CD1c-positive myeloid dendritic cell (primary cell): ENCODE results near the gene THAP7.
"Not testable (repeated sequence)": the region's sequence is repeated elsewhere in the genome, so short reads cannot be mapped to it uniquely, and the experiment has no call there.

Source experiments
- DNase-seq: peaks from one replicate; pipeline ENCODE4 v3.0.0-alpha.2; 2016; ENCODE audit errors: extremely low spot score

Gene THAP7, protein sequence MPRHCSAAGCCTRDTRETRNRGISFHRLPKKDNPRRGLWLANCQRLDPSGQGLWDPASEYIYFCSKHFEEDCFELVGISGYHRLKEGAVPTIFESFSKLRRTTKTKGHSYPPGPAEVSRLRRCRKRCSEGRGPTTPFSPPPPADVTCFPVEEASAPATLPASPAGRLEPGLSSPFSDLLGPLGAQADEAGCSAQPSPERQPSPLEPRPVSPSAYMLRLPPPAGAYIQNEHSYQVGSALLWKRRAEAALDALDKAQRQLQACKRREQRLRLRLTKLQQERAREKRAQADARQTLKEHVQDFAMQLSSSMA

DNA sequence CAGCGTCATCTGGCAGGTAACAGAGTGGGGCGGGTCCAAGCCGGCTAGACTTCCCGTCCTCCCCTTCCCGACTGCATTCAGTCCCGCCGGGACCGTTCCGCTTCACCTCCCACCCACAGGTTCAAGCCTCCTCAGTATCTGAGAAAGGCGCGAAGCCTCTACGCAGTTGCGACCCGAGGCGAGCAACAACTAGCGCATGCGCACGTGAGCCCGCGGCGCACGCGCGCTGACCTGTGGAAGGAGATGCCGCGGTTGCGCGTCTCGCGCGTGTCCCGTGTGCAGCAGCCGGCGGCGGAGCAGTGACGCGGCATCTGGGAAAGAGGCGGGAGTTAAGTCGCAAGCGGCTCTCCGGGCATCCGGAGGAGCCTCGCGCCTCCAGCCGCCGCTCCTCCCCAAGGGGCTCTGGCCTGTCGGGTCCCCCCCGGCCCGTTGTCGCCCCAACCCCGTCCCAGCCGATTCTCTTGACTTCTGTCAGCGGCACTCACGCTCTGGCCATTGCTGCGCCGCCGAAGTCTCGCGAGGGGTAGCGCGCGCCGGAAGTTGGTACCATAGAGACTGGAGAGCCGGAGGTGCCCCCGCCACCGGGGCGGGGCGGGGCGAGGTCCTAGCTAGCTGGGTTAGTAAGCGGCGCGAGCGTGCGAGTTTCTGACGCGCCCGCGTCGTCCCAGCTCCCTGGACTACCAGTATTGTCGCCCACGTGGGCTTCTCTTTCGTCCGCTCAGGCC, at the start of gene THAP7:
THAP7 (minus strand) TSS at position 518 of the 725 bp plus-strand sequence; CDS start at position 311, 207 bp downstream.
- DNase-seq = peak; percentile 99

DNA sequence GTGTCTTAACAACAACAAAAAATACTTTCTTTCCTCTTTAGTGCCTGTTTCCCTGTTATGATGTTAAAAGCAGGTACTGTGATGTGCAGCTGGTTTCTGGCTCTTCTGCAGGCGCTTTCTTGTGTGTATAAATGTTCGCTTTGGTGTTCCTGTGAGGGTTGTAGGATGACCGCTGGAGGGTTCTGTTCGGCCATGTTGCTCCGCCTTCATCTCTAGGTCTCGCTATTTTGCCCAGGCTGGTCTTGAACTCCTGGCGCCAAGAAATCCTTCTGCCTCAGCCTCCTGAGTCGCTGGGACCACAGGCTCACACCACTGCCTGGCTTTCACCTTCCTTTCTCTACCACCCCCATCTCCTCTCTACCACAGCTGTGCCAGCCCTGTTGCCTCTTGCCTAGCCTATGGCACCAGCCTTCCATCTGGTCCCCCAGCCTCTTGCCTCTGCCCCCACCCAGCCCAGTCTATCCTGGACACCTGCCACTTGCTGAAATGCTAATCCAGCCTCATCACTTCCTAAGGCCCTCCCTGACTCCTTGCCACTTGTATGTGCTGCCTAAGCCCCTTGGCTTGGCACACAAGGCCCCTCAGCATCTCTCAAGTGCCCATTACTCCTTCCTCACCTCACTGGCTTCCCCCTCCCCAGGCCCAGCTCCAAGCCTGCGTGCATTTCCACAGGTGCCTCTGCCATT, 49.4 kb upstream of the THAP7 start:
- DNase-seq = no peak

DNA sequence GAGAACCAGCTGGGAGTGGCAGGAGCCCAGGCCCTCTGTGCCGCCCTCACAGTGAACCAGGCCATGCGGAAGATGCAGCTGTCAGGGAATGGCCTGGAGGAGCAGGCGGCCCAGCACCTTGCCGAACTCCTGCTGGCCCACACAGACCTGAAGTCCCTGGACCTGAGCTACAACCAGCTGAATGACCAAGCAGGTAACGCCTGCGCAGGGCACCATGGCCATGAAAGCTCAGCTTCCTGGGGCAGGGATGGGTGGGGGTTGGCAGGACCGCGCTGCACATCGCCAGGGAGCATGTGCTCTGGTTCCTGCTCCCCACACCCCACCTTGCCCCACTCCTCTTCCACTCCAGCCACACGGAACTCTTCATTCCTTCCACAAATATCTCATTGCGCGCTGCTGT, 47.0 kb upstream of the THAP7 start:
- not testable (repeated sequence) for DNase-seq

DNA sequence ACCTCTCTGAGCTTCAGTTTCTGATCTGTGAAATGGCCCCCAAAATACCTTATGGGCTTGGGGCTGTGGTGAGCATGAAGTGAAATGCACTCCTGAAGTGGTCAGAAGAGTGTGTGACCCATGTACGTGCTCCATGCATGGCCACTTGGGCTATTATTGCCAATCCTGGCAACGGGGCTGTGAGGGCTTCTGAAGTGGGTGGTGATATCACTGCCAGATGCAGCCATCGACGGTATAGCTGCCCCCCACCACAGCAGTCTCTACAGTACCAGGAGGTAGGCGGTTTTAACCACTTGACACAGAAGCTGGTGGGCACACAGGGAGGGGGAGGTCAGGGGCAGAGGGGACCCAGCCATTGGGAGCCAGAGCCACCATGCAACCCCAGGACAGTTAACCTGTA, 46.5 kb upstream of the THAP7 start:
- not testable (repeated sequence) for DNase-seq

DNA sequence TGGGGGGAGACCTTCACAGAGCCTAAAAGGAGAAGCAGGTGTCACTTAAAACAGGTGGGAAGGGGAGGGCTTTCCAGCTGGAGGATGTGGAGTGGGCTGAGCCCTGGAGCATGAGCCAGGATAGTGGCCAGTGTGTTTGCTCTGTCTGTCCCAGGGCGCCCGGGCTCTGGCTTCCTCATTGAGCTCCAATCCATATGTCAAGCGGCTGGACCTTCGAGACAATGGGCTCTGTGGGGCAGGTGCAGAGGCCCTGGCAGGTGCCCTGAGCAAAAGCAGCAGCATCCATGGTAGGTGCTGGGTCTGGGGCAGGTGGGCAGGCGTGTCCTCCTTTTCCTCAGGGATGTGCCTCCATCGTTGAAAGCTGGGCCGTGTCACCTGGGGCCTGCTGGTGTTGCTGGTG, 45.8 kb upstream of the THAP7 start:
- DNase-seq = no peak

DNA sequence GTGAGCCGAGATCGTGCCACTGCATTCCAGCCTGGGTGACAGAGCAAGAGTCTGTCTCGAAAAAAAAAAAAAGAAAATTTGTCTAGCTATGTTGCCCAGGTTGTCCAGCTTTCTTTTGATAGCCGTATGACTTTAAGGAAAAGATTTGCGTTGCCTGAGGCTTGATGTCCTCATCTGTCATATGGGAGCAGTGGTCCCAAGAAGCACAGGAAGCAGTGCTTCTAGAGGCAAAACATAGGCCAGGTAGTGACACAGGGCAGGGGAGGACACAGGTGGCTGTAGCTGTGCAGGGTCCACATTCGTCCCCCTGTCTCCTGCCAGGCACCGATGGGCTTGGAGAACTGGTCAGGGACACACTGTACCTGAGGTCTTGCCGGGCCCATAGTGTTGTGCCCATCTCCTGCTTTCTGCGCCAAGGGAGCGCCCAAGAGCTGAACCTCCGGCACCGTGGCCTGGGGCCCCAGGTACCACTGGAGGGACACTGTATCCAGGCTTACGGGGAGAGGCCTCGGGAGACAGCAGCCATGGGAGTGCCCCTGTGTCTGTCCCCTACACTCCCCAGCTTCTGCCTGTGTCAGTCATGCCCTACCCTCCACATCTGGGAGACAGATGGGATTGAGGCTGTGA, 45.2 kb upstream of the THAP7 start:
- no peak for DNase-seq

DNA sequence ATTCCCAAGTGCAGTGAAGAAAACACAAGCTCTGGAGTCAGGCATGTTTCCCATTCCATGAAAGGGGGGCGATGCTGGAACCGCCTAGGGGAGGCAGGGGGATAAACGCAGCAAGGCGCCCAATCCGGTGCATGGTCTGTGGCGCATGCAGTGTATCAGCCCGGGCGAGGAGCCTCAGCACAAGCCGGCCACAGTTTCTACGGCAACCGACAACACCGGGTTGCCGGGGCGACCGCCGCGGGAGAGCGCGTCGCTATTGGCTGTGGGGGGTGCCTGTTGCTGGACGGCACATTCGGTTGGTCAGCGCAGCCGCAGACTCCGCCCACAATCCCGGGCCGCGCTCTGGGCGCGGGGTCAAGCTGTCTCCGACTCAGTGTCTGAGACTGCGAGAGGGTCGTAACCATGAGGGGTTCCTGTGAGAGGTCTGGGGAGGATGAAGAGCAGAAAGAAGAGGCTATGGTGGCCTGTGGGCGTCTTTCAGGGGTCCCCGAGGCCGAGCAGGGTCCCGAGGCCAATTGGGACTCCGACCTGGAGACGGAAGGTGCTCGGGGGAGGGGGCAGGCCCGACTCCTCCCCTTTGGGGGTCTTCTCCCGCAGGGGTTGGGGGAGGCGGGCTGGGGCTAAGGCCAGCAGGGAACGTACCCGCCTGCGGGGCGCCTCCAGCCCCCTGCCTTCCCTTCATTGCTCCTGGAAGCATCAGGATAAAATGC, 43.8 kb upstream of the THAP7 start, which contains the start of gene LRRC74B:
LRRC74B (plus strand) TSS at position 362 of the 710 bp plus-strand sequence; CDS start at position 403, 41 bp downstream.
- DNase-seq = peak; percentile 89

DNA sequence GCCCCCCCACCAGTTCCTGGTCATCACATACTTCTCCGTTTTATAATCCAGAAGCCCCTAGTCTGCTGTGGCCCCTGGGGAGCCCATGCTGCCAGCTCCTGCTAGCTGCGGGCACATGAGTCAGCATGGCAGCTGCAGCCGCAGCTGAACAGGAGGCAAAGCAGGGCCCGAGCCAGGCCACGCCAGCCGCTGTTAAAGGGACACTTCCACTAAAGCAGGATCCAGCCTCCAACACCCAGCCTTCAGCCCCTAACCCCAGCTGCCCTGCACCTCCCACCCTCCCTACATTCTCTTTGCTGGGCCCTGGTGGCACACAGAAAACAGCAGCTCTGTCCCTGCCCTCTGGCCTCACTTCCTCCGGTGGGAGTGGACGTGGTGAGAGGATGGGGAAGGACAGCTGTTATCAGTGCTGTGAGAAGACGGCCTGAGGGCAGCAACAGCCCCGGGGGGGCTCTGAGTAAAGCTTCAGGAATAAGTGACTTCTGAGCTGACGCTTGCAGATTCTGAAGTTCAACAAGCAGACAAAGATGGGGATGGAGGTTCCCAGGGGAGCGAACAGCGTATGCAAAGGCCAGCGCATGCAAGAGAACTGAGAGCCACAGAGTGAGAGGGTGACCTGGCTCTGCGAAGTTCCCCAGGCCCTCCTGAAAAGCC, 43.1 kb upstream of the THAP7 start:
- DNase-seq = peak; percentile 57

DNA sequence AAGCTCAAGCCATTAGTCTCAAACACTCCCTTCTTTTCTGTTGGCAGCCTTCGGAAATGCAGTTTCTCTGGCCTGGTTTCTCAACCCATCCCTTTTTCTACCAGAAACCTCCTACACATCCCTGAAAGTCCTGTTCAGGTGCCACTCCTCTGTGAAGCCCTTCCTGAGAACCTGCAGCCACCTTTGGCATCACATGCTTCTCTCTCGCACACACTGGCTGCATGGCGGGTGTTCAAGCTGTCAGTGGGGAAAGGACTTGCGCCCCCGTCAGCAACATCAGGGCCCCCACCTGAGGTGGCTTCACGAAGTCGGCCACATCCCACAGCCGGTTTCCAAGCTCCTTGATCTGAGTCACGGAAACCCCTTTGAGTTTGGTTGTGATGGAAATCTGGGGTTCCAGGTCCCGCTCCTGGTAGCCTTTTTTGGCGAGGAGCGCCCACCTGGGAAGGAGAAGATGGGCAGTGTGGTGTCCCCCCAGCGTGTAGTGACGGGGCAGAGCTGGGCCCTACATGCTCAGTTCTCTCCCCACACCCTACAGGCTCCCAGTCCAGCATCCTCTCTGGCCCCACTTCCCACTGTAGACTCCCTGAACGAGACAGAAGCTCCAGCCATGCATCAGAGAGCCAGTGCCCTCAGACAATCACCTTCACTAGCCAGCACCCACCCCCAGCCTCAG, 42.1 kb upstream of the THAP7 start:
- DNase-seq = no peak

DNA sequence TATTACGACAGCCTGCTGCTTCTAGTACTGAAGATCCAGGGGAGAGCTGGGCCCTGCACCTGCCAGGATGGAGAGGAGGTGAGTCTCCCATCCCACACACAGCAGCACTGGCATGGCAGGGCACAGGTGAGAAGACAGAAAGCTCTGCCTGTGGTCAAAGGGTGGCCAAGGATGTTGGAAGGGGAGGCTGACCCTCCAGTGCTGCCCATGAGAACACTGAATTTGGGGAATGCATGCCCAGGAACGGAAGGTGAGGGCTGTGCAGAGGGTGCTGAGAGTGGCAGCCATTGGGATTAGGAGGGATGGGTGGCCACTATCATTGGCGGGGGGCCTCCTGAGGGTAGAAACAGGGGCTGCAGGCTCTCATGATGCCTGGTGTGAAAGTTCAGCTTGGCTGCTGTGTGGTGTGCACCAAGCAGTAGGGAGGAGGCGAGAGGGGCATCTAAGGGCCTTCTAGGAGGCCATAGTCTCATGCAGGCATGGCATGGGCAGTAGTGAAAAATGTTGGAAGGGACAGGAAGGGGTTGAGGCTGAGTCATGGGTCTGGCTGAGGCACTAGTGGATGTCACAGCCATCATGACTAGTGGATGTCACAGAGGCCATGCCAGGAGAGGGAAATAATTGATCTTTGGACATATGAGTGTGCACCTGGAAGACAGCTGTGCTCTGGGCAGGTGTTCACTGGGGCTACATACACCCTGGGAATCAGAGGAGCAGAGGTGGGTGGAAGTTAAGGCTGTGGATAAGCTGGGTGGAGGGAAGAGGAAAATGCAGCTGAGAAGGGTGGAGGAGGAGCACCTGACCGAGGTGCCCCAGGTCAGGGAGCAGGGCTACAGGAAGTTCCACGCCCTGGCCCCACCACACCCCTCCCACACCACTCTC, 41.3 kb upstream of the THAP7 start:
- DNase-seq = no peak

DNA sequence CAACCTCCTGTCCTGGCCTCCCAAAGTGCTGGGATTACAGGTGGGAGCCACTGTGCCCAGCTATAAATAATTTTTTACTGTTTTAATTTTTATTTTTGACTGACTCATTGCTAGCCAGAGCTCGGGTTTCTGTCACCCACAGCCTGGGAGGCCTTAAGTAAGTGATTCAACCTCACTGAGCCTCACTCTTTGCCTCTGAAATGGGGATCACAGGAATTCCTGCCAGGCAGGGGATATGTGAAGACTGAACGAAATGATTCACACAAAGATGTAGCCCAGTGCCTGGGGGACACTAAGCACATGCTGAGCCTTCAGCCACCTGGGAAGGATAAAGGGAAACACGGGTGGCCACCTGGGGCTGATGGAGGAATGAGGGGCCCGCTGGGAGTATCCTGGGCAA, 40.0 kb upstream of the THAP7 start:
- DNase-seq = no peak

DNA sequence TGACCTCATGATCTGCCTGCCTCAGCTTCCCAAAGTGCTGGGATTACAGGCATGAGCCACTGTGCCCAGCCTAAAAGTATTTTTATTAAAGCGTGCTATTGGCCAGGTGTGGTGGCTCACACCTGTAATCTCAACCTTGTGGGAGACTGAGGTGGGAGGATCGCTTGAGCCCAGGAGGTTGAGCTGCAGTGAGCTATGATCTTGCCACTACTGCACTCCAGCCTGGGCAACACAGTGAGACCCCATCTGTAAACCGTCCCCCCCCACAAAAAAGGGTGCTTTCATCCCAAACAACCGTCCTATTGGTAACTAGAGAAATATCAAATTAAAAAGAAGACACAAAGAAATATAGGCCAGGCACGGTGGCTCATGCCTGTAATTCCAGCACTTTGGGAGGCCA, 37.2 kb upstream of the THAP7 start:
- DNase-seq = not testable (repeated sequence)

DNA sequence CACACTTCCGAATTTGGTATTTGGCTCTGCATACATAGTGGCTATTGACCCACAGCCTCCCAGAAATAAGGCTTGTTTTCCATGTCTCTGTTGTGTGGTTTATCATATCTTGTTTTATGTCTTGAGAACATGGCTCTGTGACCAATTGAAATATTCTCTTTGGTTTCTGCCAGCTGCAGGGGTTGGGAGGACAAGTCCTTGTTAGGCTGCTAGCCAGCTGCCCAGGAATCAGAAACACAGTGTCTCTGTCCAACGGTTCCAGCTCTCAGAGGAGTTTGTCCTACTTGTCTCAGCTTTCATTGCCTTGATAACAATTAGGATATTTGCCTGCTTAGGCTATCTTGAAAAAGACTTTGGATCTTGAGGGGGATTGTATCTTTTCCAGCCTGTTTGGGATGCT, 36.5 kb upstream of the THAP7 start:
- DNase-seq = no peak

DNA sequence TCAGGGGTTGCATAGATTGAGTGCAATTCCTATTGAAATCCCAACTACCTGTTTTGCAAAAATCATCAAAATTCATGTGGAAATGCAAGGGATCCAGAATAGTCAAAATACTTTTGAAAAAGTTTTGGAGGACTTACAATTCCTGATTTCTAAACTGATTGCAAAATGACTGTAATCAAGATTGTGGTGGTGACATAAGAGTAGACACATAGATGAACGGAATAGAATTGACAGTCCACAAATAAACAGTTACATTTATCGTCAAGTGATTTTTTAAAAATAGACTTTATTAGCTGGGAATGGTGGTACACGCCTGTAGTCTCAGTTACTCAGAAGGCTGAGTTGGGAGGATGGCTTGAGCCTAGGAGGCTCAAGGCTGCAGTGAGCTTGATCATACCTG, 33.1 kb upstream of the THAP7 start:
- no peak for DNase-seq

DNA sequence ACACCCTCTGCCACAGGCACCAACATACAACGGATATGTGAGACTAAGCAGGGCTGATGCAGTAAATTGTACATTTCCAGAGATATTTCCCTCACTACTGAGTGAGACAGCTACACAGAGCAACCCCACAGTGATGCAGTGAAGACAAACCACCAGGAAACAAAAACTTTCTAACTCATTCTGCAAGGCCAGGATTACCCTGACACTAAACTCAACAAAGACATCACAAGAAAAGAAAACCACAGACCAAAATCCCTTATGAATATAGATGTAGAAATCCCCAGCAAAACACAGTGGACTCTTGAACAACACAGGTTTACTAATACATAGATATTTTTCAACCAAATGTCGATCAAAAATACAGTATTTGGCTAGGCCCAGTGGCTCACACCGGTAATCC, 32.0 kb upstream of the THAP7 start:
- DNase-seq = no peak

DNA sequence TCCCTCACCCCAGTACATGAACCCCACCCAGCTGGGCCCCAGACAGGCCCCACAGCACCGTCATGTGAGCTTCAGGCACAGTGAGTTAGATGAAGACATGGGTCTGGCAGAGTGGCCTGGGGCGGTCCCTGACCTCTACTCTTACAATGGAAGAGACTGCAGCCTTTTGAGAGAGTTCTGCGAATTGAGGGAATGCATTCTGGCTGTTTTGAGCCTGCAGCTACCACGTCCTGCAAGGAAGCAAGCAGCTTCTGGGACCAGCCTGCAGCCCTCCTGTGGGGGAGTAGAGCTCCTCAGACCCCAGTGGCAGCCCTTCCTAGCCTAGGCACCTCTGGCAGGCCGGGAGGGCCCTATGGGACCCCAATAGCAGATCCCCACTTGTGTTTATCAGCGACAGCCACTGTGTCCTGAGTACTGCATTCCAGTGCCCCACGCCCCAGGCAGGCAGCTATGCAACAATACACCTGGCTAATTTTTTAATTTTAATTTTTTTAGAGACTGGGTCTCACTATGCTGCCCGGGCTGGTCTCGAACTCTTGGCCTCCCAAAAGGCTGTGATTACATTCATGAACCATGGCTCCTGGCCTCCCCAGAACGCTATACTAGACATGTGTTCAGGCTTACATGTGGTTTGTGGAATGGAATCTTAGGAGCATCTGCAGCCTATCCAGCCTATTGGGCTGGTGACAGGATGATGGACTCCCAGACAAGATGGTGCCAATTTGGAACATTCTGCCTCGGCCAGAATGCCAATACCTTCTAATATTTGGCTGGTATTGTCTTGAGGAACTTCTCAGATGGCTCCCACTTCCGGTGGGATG, 31.2 kb upstream of the THAP7 start:
- DNase-seq = no peak

DNA sequence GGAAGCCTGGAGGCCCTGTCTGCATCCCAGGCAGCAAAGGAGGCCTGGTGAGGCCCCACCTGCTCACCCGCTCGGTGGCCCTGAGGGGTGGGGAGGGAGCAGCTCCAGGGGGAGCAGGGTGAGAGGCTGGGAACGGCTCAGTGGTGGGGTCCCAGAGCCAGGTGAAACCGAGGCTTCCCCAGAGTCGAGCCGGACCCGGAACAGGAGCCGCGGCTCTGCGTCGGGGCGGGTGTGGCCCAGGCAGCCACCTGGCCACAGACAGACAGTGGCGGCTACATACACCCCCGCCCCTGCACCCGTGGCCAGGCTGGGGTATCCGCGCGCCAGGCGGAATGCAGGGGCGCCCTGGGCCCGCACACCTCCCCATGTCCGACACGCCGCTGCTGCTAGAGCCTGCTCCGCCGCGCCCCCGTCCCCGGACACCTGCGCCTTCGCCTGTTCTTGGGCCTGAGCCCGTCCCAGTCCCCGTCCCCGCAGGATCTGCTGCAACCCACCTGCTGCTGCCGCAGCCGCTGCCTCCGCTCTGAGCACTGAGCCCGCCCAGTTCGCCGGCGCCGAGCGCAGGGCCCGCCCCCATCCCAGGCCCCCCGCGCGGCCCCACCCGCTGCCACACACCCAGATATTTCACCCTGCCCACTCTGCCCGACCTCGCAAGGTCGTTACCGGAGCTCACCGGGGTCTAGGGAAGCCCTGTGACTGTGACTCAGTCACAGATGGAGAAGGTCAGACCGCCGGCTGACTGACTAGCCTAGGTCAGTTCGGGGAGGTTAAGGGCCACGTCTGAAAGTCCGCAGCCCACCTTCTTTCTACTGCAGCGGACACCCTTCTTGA, 30.3 kb upstream of the THAP7 start, which contains the start of gene SLC7A4:
SLC7A4 (minus strand) TSS at position 525 of the 831 bp plus-strand sequence. CDS start 749 bp downstream, outside the sequence.
- DNase-seq = no peak
